Activated T-helper 9 cell treated with anti-CD3 and anti-CD28 coated beads, Interleukin-2, amount 50 U/mL, for 16 hours (primary cell): ENCODE results near the gene KIF16B.
"Not testable (repeated sequence)": the region's sequence is repeated elsewhere in the genome, so short reads cannot be mapped to it uniquely, and the experiment has no call there.

Experiments used
- DNase-seq: peaks from one replicate; pipeline ENCODE4 v3.0.0-alpha.2; 2020; ENCODE audit warnings: low read depth

The KIF16B gene

GRCh38 chr20:16292226-16292880 is 280.9 kb downstream of the KIF16B start:
- DNase-seq = no peak

- DNase-seq = no peak
These were observed 282.9 kb downstream of the KIF16B start for GRCh38 chr20:16290358-16290757.

- DNase-seq = no peak
These were observed 285.5 kb downstream of the KIF16B start for GRCh38 chr20:16287776-16288175.

GRCh38 chr20:16286601-16287000 is 286.6 kb downstream of the KIF16B start:
- DNase-seq = no peak

GRCh38 chr20:16284385-16285100 is 288.7 kb downstream of the KIF16B start:
- no peak for DNase-seq

GRCh38 chr20:16283978-16284377 is 289.3 kb downstream of the KIF16B start:
- DNase-seq = no peak

GRCh38 chr20:16283307-16283706 is 289.9 kb downstream of the KIF16B start:
- no peak for DNase-seq

- DNase-seq = no peak
These were observed 293.0 kb downstream of the KIF16B start for GRCh38 chr20:16280219-16280618.

- no peak for DNase-seq
These were observed 293.9 kb downstream of the KIF16B start for GRCh38 chr20:16279320-16279719.

GRCh38 chr20:16273812-16274555 is 299.3 kb downstream of the KIF16B start:
- no peak for DNase-seq

- DNase-seq = no peak
These were observed 300.4 kb downstream of the KIF16B start for GRCh38 chr20:16272780-16273360.

GRCh38 chr20:16271450-16271849 is 301.8 kb downstream of the KIF16B start:
- DNase-seq = no peak

- no peak for DNase-seq
These were observed 302.3 kb downstream of the KIF16B start for GRCh38 chr20:16270989-16271388.

- DNase-seq = no peak
These were observed 302.8 kb downstream of the KIF16B start for GRCh38 chr20:16270314-16270931.

GRCh38 chr20:16267526-16267925 is 305.7 kb downstream of the KIF16B start:
- no peak for DNase-seq

- no peak for DNase-seq
These were observed 307.9 kb downstream of the KIF16B start for GRCh38 chr20:16265334-16265733.

GRCh38 chr20:16263582-16263981 is 309.7 kb downstream of the KIF16B start:
- no peak for DNase-seq

GRCh38 chr20:16262594-16262993 is 310.7 kb downstream of the KIF16B start:
- DNase-seq = no peak

GRCh38 chr20:16261733-16262273 is 311.4 kb downstream of the KIF16B start:
- DNase-seq = no peak

- DNase-seq = no peak
These were observed 312.3 kb downstream of the KIF16B start for GRCh38 chr20:16260911-16261310.

GRCh38 chr20:16260133-16260532 is 313.1 kb downstream of the KIF16B start:
- DNase-seq = not testable (repeated sequence)

- DNase-seq = no peak
These were observed 314.5 kb downstream of the KIF16B start for GRCh38 chr20:16258766-16259165.
